Fibroblast of upper back skin (primary cell): ENCODE measurements around the gene DOC2A.

Experiments
- DNase-seq: peaks from one replicate; pipeline ENCODE4 v3.0.0-alpha.2; 2013

Gene DOC2A

DNA sequence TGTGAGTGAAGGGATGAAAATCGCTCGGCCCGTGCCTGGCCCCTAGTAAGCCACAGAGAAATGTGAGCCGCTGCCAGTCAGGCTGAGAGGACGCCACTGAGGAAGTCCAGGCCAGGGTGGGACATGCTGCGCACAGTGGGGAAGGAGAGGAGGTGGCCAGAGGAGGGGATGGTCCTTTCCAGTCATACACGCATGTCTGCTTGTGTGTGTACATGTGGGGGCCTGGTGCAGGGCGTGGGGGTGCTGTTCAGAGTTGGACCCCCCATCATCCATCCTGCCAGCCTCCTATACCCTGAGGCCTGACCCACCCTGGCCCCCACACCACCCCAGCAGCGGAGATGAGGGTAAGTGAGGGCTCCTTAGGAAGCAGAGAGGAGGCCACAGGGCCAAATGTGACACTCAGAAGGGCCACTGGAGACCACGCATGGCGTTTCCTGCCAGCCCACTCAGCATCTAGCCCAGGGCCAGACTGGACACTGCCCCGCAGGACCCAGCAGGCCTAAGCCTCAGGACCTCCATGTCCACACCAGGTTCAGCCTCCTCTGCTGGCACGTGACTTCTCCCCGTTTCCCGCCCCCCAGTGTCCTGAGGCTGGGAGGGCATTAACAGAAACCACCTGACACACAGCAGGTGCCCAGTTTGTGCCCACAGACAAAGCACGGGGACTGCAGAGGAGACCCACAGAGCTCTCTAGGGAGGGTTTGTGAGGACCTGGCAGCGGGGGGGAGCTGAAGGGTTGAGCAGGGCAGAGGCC, 7.0 kb downstream of the DOC2A start:
- no peak for DNase-seq

DNA sequence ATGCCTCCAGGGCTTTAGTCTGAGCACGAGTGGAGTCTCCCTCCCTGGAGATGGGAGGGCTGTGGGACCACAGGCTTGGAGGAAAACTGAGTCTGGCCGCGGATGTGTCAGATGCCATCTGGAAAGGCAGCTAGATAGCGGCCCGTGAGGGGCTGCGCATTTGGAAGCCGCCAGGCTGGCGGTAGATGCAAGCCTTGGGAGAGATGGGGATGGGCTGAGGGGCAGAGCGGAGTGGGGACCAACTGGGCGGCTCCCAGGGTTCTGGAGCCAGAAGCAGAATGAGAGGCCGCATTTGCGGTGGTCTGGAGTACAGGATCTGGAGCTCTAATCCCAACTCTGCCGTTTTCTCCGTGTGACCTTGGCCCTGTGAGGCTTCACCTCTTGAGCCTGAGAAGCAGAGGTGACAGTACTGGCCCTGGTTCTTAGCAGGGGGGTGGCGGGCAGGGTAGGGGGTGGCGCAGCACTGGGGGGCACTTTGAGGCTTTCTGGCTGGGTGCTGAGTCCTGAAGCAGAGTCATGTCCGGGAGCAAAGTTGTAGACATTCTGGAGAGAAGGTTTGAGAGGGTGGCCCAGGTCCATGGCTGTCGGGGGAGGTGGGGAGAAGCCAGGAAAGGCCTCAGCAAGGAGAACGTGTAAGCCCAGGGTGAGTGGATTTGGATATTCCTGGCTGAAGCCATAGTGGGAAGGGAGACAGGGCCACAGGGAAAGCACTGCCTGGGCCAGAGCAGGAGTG, 8.0 kb downstream of the DOC2A start:
- no peak for DNase-seq

DNA sequence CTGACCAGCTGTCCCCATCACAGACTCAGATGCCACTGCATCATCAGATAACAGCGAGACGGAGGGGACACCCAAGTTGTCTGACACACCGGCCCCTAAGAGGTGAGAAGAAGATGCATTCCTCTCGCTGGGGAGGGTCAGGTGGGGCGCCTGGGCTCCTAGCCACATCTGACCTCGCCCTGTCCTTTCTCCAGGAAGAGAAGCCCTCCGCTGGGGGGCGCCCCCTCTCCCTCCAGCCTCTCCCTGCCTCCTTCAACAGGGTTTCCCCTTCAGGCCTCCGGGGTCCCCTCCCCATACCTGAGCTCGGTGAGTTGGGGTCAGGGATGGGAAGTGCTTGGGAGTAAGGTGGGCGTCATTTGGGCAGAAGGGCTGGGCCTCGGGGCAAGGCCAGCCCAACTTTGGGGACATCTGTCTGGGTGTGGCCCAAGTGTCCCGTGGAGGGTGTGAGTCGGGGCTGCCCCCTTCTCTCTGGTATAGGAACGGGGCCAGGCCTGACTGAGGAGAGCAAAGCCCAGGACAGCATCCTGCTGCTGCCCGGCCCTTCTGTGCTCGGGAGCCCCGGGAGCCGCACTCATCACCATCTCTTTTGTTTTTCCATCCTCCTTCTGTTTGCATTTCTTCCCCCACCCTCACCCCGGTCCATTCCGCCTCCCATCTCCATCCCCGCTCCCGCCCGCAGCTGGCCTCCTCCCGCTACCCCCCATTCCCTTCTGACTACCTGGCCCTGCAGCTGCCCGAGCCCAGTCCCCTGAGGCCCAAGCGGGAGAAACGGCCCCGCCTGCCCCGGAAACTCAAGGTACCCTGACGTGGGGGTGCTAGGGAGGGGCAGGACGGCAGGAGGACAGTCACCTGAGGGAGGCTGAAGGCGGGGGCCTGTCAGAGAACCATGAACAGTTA, 9.8 kb downstream of the DOC2A start:
- DNase-seq: no peak

DNA sequence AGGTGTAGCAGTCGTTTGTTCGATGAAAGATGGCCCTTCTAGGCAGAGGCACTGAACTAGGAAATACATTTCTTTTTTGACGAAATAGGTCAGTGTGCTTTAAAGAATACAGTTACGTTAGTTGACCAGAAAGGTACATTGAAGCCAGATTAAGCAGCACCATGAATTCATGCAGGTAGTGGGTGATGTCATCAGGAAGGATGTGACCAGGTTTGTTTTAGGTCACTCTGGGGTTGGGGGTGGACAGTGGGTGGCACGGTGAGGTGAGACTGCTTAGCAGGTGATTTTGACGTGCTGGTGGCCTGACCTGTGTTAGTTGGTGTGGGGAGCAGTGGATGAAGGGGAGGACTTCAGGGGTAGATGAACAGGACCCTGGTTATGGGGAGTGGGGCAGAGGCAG, 11.2 kb downstream of the DOC2A start:
- no peak for DNase-seq

DNA sequence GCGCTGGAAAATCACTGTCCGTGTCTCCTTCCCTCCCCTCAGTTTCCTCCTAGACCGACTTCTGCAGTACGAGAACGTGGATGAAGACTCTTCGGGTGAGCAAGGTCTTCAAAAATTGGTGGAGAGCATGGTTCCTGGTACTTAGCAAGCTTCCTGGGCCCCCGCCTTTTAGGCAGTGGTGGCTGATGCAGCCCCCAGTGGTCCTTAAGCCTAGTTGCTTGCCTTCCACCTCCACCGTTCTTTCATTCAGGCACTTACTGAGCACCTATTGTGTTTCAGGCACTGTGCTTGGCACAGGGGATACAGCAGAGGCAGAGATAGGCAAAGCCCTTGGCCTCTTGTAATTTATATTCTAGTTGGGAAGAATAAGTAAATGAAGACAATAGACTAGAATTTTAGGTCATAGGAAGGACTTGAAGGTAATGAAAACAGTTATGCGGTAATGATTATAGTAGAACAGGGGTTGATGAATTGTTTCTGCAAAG, 14.0 kb downstream of the DOC2A start:
- no peak for DNase-seq

DNA sequence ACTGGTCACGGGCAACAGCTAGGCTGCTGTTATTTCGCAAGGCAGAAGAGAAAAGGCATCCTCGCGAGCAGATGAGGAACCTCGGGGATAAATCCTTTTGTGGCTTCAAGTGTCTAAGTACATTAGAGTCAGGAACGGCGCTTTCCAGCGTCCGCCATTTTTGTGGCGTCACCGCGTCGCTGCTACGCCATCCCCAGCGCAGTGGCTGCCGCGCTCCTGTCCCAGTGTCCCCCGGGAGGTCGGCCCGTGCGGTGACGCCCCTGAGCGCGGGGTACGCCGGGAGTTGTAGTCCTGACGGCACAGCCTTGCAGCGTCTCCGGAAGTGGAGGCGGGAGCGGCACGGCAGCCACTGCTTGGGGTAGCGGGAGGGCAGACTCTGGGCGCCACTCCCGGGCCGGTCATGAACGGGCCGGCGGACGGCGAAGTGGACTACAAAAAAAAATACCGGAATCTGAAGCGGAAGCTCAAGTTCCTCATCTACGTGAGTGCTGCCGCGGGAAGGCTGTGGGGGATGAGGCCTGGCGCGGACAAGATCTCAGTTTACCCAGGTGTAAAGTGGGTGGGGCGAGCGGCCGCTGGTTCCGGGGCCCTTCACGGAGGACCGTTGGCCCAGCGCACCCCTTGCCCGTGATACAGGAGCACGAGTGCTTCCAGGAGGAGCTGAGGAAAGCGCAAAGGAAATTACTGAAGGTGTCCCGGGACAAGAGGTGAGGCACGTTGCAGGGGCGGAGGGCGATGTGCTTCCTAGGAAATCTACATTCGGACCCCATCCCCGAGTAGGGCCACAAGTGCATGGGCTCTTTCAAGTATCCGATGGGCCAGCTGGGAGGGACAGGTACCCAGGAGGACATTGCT, 14.7 kb downstream of the DOC2A start, which contains the start of gene INO80E:
Gene INO80E (plus strand): TSS at position 331 of the 855 bp plus-strand sequence. CDS start 70 bp downstream, at position 401.
- peak; percentile 94 for DNase-seq

DNA sequence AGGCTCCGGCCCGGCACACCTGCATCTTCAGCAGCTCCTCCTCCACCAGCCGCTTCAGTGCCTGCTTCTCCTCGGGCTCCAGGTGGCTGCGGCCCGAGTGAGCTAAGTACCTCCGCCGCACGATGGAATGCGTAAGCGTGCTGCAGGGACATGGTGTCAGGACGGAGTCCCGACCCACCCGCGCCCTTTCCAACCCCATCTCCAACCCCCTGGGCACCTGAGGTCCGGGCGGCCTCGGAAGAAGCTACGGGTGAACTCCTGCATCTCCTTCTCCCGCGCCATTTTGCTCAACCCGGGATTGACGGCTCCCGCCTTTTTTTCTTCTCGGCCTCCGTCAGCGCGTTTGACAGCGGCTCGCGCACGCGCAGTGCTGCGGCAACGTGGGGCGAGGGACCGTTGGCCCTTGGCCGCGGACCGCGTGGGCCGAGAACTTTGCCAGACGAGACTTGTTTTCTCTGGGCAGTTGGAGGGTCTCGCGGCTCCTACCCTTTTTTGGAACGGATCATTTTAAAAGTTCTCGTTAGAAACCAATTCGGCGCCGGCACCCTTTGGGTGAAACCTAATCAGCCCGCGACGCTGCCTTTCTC, 15.4 kb downstream of the DOC2A start, which contains the start of gene HIRIP3:
Gene HIRIP3 (minus strand): TSS at position 294 of the 587 bp plus-strand sequence. CDS start 12 bp downstream, at position 282.
- peak; percentile 82 for DNase-seq

DNA sequence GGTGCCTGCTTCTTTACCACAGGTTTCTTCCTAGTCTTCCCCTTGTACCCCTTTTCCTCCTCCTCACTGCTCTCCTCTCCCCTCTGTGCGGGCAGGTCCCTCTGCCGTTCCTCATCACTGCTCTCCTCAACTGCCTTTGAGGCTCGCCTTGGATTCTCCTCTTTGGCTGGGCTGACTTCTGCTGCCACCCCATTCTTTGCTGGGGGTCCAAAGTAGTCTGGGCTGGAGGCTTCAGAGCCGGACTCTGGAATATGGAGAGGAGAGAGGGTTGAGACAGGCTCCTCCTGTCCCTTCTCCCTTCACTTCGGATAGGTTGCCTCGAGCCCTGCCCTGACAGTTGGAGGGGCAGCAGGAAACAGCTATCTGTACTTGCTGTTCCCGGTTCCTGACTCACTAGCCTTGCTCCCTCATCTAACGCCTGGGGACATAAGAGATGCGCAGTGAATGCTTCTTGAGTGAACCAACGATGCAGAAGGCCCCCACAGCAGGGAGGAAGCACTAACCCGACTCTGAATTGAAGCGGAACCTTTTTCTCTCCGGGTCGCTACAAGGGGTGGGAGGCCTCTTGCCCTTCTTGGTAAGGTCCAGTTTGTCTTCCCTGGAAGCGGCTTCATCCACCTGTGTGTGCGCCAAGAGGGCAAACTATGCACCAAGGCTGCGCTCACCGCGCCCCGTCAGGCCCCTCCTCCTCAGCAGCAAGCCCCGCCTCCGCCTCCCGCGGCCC, 16.1 kb downstream of the DOC2A start:
- peak; percentile 28 for DNase-seq

DNA sequence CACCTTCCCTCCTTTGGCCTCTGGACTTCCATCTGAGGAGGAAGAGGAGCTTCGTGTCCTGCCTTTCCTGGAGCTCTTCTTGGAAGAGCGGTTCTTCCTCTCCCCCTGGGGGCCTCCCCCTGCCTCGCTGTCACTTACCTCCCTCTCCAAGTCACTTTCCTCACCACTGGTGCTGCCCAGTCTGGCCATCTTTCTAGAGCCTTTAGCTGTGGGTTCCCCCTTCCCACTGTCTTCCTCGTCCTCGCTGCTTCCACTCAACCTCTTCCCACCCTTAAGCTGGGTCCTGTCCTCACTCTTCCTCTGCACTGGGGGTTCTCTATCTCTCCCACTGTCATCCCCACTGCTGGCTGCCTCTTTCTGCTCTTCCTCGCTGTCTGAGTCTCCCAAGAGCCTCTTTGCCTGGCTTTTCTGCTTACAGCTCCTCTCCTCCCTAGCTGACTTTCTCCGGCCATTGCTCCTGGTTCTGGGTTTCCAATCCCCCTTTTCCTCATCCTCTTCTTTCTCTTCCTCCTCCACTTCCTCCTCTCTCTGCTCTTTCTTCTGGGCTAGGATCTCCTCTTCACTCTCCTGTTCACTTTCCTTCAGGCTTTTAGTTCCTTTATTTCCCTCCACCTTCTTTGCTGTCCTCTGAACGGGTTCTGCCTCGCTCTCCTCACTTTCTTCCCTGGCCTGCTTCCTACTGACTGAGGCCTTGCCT, 16.8 kb downstream of the DOC2A start:
- DNase-seq: no peak

DNA sequence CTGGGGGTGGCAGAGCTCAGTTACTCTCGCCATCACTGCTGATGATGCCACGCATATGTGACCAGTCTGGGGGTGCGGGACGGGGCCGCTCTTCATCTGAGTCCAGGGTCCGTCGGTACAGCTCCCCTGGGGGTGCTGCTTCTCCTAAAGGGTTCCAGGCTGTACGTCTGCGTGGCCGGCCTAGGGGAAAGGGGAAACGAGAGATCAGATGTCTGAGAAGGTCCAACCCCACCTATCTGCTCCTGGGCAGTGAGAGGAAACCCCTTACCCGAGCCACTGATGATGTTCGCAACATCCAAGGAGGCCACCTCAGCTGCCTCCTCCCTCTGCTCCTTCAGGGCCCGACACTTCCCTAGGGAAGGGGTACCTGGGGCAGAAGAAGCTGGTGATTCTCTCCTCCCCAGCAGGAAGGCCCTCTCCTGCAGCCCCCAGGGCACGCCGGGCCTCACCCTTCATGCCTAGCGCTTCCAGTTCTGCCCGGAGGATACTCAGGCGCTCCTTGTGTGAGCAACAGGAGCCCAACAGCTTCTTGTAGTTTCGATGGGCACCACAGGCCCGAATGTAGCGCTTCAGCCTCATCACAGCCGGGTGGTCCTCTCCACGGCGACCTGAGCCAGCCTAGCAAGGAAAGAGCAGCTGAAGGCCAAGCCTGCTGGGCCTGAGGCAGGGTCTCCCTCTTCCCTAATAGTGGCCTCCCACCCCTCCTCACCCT, 17.5 kb downstream of the DOC2A start:
- no peak for DNase-seq

DNA sequence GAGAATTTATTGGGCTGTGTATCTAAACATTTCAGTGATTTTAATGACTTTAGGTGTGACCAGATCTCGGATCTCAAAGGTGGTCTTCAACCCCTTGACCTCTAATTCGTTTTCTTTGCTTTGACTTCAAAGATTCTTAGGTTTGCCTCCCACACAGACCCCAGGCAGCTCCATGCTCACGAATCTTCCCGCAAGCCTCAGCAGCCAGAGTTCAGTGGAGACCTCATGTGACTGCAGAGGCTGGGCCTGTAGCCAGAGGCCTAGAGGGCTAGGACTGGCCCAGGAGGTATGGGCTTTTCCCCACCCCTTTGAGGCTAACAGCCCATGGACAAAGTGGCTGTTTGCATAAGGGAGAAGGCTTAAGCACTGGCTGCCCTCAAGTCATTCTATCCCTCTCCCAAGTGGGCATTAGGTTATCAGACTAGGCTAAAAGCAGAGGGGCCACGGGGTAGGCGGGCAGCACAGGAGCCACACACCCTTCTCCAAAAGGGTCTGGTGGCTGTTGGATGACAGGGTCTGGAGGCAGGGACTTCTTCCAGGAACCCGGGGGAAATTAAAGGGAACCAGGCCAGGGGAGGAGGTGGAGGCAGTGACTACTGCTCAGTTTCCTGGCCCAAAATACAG, 18.4 kb downstream of the DOC2A start:
- DNase-seq: no peak

DNA sequence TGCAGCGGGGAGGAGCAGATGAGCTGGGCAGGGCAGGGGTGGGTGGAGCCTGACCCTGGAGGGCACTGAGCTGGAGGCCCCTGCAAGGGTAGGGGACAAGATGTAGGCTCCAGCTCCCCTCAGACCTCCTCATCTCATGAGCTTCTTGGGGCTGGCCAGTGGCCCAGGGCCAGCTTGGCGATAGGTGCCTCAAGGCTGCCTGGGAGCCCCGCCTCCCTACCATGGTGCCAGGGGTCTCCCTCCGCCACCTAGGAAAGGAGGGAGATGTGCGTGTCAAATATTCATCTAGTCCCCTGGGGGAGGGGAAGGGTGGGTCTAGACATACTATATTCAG, 19.3 kb downstream of the DOC2A start:
- DNase-seq: no peak

DNA sequence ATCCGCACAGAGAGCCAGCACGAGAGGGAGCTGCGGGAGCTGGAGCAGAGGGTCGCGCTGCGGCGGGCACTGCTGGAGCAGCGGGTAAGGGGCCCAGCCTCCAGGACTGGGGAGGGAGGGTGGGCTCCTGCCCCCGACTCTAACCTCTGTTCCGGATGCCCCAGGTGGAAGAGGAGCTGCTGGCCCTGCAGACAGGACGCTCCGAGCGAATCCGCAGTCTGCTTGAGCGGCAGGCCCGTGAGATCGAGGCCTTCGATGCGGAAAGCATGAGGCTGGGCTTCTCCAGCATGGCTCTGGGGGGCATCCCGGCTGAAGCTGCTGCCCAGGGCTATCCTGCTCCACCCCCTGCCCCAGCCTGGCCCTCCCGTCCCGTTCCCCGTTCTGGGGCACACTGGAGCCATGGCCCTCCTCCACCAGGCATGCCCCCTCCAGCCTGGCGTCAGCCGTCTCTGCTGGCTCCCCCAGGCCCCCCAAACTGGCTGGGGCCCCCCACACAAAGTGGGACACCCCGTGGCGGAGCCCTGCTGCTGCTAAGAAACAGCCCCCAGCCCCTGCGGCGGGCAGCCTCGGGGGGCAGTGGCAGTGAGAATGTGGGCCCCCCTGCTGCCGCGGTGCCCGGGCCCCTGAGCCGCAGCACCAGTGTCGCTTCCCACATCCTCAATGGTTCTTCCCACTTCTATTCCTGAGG, 19.8 kb downstream of the DOC2A start:
- no peak for DNase-seq

DNA sequence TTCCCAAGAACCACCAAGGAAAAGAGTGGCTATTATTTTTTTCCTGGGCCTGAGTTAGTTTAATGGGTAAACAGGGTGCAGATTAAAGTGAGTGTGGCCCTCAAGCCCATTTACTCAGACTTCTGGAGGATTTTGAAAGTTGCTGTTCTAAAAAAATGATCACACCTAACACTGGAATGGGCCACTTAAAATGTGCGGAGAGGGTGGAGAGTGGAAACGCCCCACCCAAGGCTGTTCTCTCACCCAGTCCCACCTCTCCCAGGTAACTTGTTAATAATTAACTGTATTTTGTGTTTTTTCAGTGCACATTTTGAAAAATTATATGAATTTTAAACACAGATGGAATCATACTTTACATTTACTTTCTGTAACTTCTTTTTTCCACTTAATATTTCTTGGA, 20.8 kb downstream of the DOC2A start:
- no peak for DNase-seq

DNA sequence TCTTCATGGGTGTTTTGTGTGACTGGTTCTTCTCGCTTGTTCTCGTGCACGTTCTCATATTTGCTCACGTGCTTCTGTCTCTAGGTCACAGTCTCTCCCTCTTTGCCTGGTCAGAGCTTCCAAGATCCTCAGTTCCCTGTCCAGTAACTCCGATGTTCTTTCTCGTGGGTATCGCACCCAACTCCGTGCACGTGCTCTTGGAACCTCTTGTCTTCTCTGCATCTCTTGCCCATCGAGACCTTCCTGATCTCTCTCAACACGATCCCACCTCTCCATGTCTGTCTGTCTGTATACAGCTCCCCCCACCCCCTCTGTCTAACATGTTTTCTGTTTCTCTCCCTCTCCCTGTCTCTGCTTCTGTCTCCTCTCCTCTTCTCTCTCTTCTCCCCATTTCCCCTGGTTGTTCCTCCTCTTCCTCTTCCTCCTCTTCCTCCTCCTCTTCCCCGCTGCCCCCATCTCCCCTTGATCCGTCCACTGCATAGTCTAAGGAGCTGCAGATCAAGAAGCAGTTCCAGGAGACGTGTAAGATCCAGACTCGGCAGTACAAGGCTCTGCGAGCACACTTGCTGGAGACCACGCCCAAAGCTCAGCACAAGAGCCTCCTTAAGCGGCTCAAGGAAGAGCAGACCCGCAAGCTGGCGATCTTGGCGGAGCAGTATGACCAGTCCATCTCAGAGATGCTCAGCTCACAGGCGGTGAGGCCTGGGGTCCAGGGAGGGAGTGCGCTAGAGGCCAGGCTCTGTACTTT, 21.5 kb downstream of the DOC2A start:
- no peak for DNase-seq

DNA sequence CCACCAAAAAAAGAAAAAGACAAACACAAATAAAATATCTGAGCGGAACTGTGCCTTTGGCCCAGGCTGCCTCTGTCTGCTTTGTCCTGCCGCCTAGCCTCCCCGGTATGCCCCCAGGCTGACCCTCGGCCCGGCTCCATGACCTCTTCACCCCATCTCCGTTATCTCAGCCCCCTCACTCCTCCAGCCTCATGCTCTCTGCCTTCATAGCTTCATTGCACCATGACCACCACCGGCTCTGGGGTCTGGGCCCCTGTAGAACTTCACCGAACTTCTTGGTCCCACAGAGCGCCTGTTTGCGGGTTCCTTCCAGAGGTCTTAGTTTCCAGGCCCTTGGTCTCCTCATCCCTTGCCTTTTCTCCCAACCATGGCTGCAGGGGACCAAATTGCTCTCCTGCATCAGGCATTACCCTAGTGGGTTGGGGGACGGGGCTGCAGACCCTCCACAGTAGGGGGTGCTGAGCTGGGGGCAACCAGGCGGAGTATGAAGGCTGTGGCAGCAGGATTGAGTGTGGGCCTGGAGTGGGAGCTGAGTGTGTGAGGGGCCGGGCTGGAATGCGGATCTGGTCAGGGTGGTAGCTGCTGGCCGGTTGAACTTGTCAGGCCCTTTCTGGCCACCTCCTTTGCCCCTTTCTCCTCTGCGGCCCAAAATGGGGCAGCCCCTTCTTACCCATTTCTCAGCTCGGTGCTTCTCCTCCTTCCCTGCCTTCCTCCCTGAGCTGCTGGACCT, 22.3 kb downstream of the DOC2A start:
- no peak for DNase-seq
